ENCODE results near the gene CLIP2.

DNA sequence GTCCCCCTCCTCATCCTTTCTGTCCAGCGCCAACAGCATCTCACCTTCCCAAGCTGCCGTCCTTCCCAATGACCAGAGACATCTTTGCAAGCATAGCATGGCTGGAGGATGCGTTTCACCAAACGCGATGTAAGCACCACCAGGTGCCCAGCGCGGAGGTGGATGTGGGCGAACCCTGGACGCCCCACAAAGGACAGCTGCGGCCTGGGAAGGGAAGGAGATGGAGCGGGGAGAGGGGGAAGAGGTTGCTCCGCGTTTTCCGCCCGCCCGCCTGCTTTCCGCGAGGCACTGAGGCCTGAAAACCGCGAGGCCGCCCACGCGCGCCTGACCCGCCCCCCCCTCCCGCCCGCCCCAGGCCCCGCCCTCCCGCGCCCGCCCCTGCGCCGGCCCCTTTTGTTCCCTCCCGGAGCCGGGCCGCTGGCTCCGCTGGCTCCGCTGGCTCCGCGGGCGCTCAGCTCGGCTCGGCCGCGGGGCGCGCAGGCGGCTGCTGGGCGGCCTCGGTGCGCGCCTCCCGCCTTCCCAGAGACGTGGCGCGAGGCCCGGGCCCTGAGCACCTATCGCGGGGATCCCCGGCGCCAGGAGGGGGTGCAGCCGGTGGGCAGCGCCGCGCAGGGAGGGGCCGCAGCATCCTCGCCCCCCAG is at the start of gene CLIP2:
- TF ChIP-seq EZH2 (IDR thresholded peaks at IDR 0.05; ENCODE audit: borderline replicate concordance, insufficient read depth, low read length, poor library complexity, severe bottlenecking) (no peak), MXI1 (conservative IDR thresholded peaks at IDR 0.05; ENCODE audit: poor library complexity, severe bottlenecking) (peak; percentile 56)
- TF ChIP-seq, protein P1, sequence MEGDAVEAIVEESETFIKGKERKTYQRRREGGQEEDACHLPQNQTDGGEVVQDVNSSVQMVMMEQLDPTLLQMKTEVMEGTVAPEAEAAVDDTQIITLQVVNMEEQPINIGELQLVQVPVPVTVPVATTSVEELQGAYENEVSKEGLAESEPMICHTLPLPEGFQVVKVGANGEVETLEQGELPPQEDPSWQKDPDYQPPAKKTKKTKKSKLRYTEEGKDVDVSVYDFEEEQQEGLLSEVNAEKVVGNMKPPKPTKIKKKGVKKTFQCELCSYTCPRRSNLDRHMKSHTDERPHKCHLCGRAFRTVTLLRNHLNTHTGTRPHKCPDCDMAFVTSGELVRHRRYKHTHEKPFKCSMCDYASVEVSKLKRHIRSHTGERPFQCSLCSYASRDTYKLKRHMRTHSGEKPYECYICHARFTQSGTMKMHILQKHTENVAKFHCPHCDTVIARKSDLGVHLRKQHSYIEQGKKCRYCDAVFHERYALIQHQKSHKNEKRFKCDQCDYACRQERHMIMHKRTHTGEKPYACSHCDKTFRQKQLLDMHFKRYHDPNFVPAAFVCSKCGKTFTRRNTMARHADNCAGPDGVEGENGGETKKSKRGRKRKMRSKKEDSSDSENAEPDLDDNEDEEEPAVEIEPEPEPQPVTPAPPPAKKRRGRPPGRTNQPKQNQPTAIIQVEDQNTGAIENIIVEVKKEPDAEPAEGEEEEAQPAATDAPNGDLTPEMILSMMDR (IDR thresholded peaks at IDR 0.05; ENCODE audit: poor library complexity, severe bottlenecking), result no peak

All from neural cell (in vitro differentiated cells).